Activated naive CD4-positive, alpha-beta T cell treated with anti-CD3 and anti-CD28 coated beads, Interleukin-2, amount 10 ng/mL, durations not matched to agents 7 days and 5 days (primary cell): Measurements from ENCODE around the gene ATF2.
A peak's percentile ranks its signal among the peaks of the same experiment; 100 is the strongest.

ENCODE experiments used
- CTCF ChIA-PET: fragments of 350-600 bp; sonication (Branson Sonifier 250); formaldehyde crosslinking; loops from one replicate; lab custom pipeline; 2021; ENCODE audit warnings: antibody characterized with exemption; lab: Charles Lee
- DNase-seq: peaks from one replicate; pipeline ENCODE4 v3.0.0-alpha.2; 2020
- H3K27ac Mint-ChIP-seq: one replicate; pipeline ENCODE4 v1.8.0; 2021; ENCODE audit warnings: mild to moderate bottlenecking, moderate library complexity, mixed read lengths
- H3K27me3 Mint-ChIP-seq: one replicate; pipeline ENCODE4 v1.8.0; 2021; ENCODE audit warnings: mild to moderate bottlenecking, mixed read lengths
- H3K36me3 Mint-ChIP-seq: one replicate; pipeline ENCODE4 v1.8.0; 2021; ENCODE audit warnings: mixed read lengths
- H3K4me1 Mint-ChIP-seq: one replicate; pipeline ENCODE4 v1.8.0; 2021; ENCODE audit warnings: mixed read lengths
- H3K4me3 Mint-ChIP-seq: one replicate; pipeline ENCODE4 v1.8.0; 2021; ENCODE audit warnings: mild to moderate bottlenecking, moderate library complexity, mixed read lengths
- H3K9me3 Mint-ChIP-seq: one replicate; pipeline ENCODE4 v1.8.0; 2021; ENCODE audit warnings: mixed read lengths

Gene ATF2

GRCh38 chr2:175039490-175039889, 128.5 kb downstream of the ATF2 start:
- H3K4me1 Mint-ChIP-seq = peaks cover 5% of the 10 kb centered on the region
- CTCF ChIA-PET = interaction anchor here (1.3 kb wide), 1 partner anchor 243 kb away, joined by 3 read pairs; no protein-coding TSS in a partner anchor
- H3K9me3 Mint-ChIP-seq = peaks cover 3% of the 10 kb centered on the region
- no peak overlapping the region for H3K4me3 Mint-ChIP-seq
- DNase-seq = no peak
- no peaks in the 10 kb centered on the region for H3K27me3 Mint-ChIP-seq
- no peaks in the 10 kb centered on the region for H3K36me3 Mint-ChIP-seq
- no peak overlapping the region for H3K27ac Mint-ChIP-seq

GRCh38 chr2:175039031-175039430, 129.0 kb downstream of the ATF2 start:
- H3K9me3 Mint-ChIP-seq = peaks cover 3% of the 10 kb centered on the region
- H3K36me3 Mint-ChIP-seq = no peaks in the 10 kb centered on the region
- CTCF ChIA-PET = interaction anchor here (1.5 kb wide), 1 partner anchor 151 kb away, joined by 3 read pairs; no protein-coding TSS in a partner anchor
- H3K27ac Mint-ChIP-seq = no peak overlapping the region
- DNase-seq = no peak
- H3K27me3 Mint-ChIP-seq = no peaks in the 10 kb centered on the region
- peaks cover 5% of the 10 kb centered on the region for H3K4me1 Mint-ChIP-seq
- no peak overlapping the region for H3K4me3 Mint-ChIP-seq

DNA sequence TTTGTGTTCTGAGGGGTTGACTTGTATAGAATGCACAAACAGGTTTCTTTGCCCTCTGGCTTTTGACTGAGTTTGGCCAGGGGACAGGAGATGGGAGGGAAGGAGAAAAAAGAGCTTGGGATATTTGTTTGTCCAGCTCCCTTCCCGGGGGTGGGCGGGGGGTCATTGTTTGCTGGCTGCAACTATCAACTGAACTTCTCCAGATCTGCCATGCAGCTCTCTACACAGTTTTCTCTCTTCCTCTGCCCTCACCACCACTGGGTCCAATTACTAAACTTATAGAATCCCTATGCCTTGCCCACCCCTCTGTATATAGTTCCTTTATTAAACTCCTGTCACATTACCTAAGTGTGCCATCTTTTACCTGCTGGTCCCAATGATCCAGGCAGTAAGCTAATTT, 130.1 kb downstream of the ATF2 start:
- CTCF ChIA-PET = interaction anchor here (0.6 to 1.5 kb wide), 5 partner anchors 11 to 244 kb away, joined by 3 to 5 read pairs (median 3); partner anchors contain the start of gene CHN1
- Mint-ChIP-seq H3K9me3 (peaks cover 3% of the 10 kb centered on the region), H3K27ac (no peak overlapping the region), H3K36me3 (no peaks in the 10 kb centered on the region), H3K4me3 (no peak overlapping the region), H3K27me3 (no peaks in the 10 kb centered on the region), H3K4me1 (peaks cover 5% of the 10 kb centered on the region)
- no peak for DNase-seq

DNA sequence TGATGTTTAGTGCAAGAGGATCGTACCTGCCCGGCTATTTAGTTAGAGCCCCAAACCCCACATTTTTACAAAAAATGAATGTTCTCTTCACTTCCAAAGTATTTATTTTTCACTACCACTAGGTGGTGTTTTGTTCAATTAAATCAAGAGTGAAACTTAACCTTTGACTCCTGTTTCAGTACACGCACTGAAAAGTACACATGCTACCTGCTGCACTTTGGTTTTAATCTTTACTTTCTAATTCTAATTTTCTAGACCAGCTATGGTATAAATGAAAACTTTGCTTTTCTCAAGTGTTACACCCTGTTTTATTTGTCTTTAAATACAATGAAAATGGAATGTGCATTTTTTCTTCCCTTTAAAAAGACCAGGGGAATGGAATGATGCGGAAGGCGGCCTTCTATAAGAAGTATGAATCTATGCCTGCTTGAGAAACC, 131.4 kb downstream of the ATF2 start:
- Mint-ChIP-seq H3K9me3 (no peaks in the 10 kb centered on the region), H3K27ac (peak overlapping the region; percentile 66), H3K4me3 (no peak overlapping the region), H3K4me1 (peaks cover 5% of the 10 kb centered on the region), H3K36me3 (no peaks in the 10 kb centered on the region), H3K27me3 (no peaks in the 10 kb centered on the region)
- DNase-seq = no peak
- CTCF ChIA-PET = interaction anchor here (1.0 kb wide), 1 partner anchor 13 kb away, joined by 3 read pairs; no protein-coding TSS in a partner anchor

- Mint-ChIP-seq H3K27ac (no peak overlapping the region), H3K27me3 (no peaks in the 10 kb centered on the region), H3K4me1 (peaks cover 5% of the 10 kb centered on the region), H3K4me3 (no peak overlapping the region), H3K36me3 (no peaks in the 10 kb centered on the region), H3K9me3 (no peaks in the 10 kb centered on the region)
- CTCF ChIA-PET = interaction anchor here (1.0 to 1.2 kb wide), 2 partner anchors 12 to 30 kb away, joined by 3 read pairs; no protein-coding TSS in a partner anchor
- DNase-seq = no peak
Observed at GRCh38 chr2:175035806-175036205, 132.2 kb downstream of the ATF2 start.

GRCh38 chr2:175034716-175035115, 133.3 kb downstream of the ATF2 start:
- H3K36me3 Mint-ChIP-seq = no peaks in the 10 kb centered on the region
- no peaks in the 10 kb centered on the region for H3K27me3 Mint-ChIP-seq
- no peaks in the 10 kb centered on the region for H3K9me3 Mint-ChIP-seq
- no peak for DNase-seq
- peaks cover 5% of the 10 kb centered on the region for H3K4me1 Mint-ChIP-seq
- H3K27ac Mint-ChIP-seq = no peak overlapping the region
- no peak overlapping the region for H3K4me3 Mint-ChIP-seq
- CTCF ChIA-PET = interaction anchor here (1.2 kb wide), 1 partner anchor 29 kb away, joined by 3 read pairs; no protein-coding TSS in a partner anchor

DNA sequence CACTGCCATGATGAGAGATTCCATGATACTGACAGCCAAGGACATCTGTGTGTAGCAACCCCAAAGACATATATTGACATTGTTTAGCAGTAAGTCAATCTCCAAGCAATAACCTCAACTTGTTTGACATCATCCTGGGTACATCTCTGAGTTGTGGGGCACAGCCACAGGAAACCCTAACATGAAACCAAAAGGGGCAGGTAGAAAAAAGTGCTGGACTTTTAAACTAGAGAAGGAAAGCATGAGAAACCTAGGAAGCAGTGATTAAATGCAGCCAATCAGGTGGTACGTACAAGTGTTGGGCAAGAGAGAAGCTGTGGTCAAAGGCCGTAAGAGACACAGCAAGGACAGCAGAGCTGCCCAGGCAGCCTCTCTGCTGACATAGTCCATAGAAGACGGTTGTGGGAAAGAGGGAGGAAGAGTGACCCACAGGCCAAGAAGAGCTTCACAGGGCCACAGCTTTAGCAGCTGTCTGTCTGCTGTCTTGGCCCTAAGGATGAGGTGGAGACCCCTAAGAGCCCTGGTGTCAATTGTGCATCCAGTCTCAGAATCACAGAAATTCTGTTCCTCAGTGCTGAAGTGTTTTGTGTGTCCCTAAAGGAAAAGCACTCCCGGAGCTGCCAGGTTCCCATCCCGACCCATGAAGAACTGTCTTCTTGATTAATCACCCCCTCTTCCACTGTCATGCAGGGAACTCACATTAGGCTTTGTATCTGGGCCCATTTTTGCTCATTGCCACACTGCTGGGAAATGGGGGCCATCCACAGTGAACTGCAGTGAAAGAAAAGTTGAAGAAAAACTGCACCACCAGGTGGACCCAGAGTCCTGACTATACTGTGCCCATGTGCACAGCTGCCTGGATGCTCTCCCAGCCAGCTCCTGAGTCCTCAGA, 137.4 kb downstream of the ATF2 start:
- peak overlapping the region; percentile 33 for H3K27ac Mint-ChIP-seq
- CTCF ChIA-PET = interaction anchor here (0.8 to 2.4 kb wide), 13 partner anchors 14 to 335 kb away, joined by 3 to 8 read pairs (median 3); partner anchors contain the start of genes ATP5MC3 and CHN1
- no peaks in the 10 kb centered on the region for H3K36me3 Mint-ChIP-seq
- peak; percentile 50 for DNase-seq
- H3K9me3 Mint-ChIP-seq = no peaks in the 10 kb centered on the region
- H3K4me3 Mint-ChIP-seq = no peak overlapping the region
- H3K27me3 Mint-ChIP-seq = no peaks in the 10 kb centered on the region
- H3K4me1 Mint-ChIP-seq = no peaks in the 10 kb centered on the region

DNA sequence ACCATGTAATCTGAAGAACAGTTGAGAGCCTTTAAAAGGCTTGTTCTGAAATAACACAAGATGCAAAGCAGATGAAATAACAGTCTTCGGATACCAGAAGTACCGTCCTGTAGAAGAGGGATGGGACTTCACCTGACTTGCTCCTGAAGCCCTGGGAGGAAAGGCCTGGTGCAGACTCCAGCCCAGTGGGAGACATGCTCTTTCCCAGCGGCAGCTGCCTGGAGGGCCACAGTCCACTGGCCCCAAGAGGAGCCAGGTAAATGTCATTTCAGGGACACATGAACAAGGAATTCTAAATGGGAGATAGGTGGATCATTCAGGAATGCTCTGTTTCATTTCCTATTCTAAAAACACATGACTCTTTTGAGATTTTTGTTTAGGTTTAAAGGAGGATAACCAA, 140.2 kb downstream of the ATF2 start:
- DNase-seq = no peak
- H3K4me1 Mint-ChIP-seq = no peaks in the 10 kb centered on the region
- H3K9me3 Mint-ChIP-seq = no peaks in the 10 kb centered on the region
- CTCF ChIA-PET = no interaction called here
- no peaks in the 10 kb centered on the region for H3K36me3 Mint-ChIP-seq
- no peak overlapping the region for H3K27ac Mint-ChIP-seq
- no peak overlapping the region for H3K4me3 Mint-ChIP-seq
- H3K27me3 Mint-ChIP-seq = no peaks in the 10 kb centered on the region

- no peak for DNase-seq
- CTCF ChIA-PET = interaction anchor here (1.0 kb wide), 1 partner anchor 303 kb away, joined by 3 read pairs; no protein-coding TSS in a partner anchor
- Mint-ChIP-seq H3K27me3 (peaks cover 1% of the 10 kb centered on the region), H3K27ac (no peak overlapping the region), H3K36me3 (no peaks in the 10 kb centered on the region), H3K4me1 (no peaks in the 10 kb centered on the region), H3K4me3 (no peak overlapping the region), H3K9me3 (no peaks in the 10 kb centered on the region)
Observed at GRCh38 chr2:175026385-175026784, 141.6 kb downstream of the ATF2 start.

DNA sequence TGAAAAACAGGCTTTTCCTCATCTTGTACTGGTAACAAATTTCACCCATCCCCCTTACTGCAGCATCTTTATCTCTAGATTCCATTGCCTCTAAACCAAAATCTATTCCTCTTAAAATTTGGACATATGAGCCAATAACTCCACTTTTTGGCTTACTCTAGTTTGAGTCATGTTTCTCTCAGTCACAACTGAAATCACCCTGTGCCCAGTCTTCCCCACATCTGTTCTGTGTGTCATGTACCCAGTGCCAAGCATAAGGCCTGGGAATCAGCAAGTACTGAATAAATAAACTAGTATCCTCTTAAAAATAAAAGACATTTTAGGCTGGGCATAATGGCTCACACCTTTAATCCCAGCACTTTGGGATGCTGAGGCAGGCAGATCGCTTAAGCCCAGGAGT, 142.1 kb downstream of the ATF2 start:
- DNase-seq = no peak
- H3K9me3 Mint-ChIP-seq = no peaks in the 10 kb centered on the region
- no peaks in the 10 kb centered on the region for H3K36me3 Mint-ChIP-seq
- CTCF ChIA-PET = interaction anchor here (1.0 kb wide), 1 partner anchor 304 kb away, joined by 3 read pairs; no protein-coding TSS in a partner anchor
- H3K4me3 Mint-ChIP-seq = no peak overlapping the region
- H3K4me1 Mint-ChIP-seq = no peaks in the 10 kb centered on the region
- no peak overlapping the region for H3K27ac Mint-ChIP-seq
- peaks cover 5% of the 10 kb centered on the region for H3K27me3 Mint-ChIP-seq

- Mint-ChIP-seq H3K4me1 (no peaks in the 10 kb centered on the region), H3K27me3 (peaks cover 5% of the 10 kb centered on the region), H3K4me3 (no peak overlapping the region), H3K36me3 (no peaks in the 10 kb centered on the region), H3K27ac (no peak overlapping the region), H3K9me3 (no peaks in the 10 kb centered on the region)
- CTCF ChIA-PET = interaction anchor here (1.0 kb wide), 1 partner anchor 304 kb away, joined by 3 read pairs; no protein-coding TSS in a partner anchor
- no peak for DNase-seq
Observed at GRCh38 chr2:175025233-175025632, 142.8 kb downstream of the ATF2 start.

- no peak for DNase-seq
- peaks cover 12% of the 10 kb centered on the region for H3K27me3 Mint-ChIP-seq
- no peaks in the 10 kb centered on the region for H3K36me3 Mint-ChIP-seq
- CTCF ChIA-PET = interaction anchor here (1.1 kb wide), 1 partner anchor 13 kb away, joined by 3 read pairs; no protein-coding TSS in a partner anchor
- H3K9me3 Mint-ChIP-seq = no peaks in the 10 kb centered on the region
- H3K4me3 Mint-ChIP-seq = no peak overlapping the region
- H3K4me1 Mint-ChIP-seq = no peaks in the 10 kb centered on the region
- no peak overlapping the region for H3K27ac Mint-ChIP-seq
Observed at GRCh38 chr2:175022923-175023322, 145.1 kb downstream of the ATF2 start.
